IMR-90 (cell line): ENCODE data around the gene PNKP. TPM values are rescaled to one million over a fixed set of nuclear protein-coding genes. Genes with fewer than 3 reads are reported as not detected.

Experiments used
- ATAC-seq: fragments of 200-7000 bp; cut with Tn5 transposase; 2 replicates; pipeline ENCODE4 v1.9.1; 2020; ENCODE audit warnings: low read depth, mild to moderate bottlenecking, moderate library complexity
- BruUV-seq: library from RNA; stranded (reverse); fragments of 400-500 nt; replicated peaks from 2 replicates; lab custom pipeline; 2021; lab: Mats Ljungman, UMichigan
- CTCF ChIA-PET: fragments of 300-600 bp; formaldehyde crosslinking; extraction: SDS; loops from one replicate; lab custom pipeline; 2021; ENCODE audit warnings: antibody characterized with exemption; lab: Yijun Ruan, JAX
- POLR2A ChIA-PET: fragments of 300-600 bp; sonication (Branson Sonifier 250); formaldehyde crosslinking; loops from one replicate; lab custom pipeline; 2022; ENCODE audit warnings: antibody characterized with exemption; ENCODE audit not compliant: unreplicated experiment; lab: Charles Lee
- DNase-seq: peaks from one replicate; pipeline ENCODE4 v3.0.0; 2013
- H2AFZ ChIP-seq: replicated peaks from 2 replicates; pipeline ENCODE3; 2013; ENCODE audit warnings: low read length, mild to moderate bottlenecking; ENCODE audit not compliant: poor library complexity
- H2AK5ac ChIP-seq: 2 replicates; pipeline ENCODE4 v1.6.1; 2013; ENCODE audit warnings: low read depth, low read length, inconsistent platforms
- H2AK9ac ChIP-seq: replicated peaks from 2 replicates; pipeline ENCODE3; 2013; ENCODE audit warnings: mild to moderate bottlenecking, low read depth, low read length, moderate library complexity; ENCODE audit not compliant: poor library complexity
- H2BK120ac ChIP-seq: 2 replicates; pipeline ENCODE4 v1.6.1; 2013; ENCODE audit warnings: low read depth, low read length, inconsistent platforms
- H2BK15ac ChIP-seq: 3 replicates; pipeline ENCODE4 v1.6.1; 2013; ENCODE audit warnings: low read depth, low read length, inconsistent platforms
- H2BK20ac ChIP-seq: 2 replicates; pipeline ENCODE4 v1.6.1; 2013; ENCODE audit warnings: low read depth, mild to moderate bottlenecking, inconsistent platforms, low read length, moderate library complexity
- H2BK5ac ChIP-seq: 2 replicates; pipeline ENCODE4 v1.6.1; 2013; ENCODE audit warnings: mild to moderate bottlenecking, low read depth, low read length, inconsistent platforms; ENCODE audit not compliant: poor library complexity, severe bottlenecking
- H3K14ac ChIP-seq: replicated peaks from 2 replicates; pipeline ENCODE4 v1.6.1; 2013; ENCODE audit warnings: low read depth, low read length, inconsistent platforms
- H3K18ac ChIP-seq: 2 replicates; pipeline ENCODE4 v1.6.1; 2013; ENCODE audit warnings: low read depth, low read length, control low read depth
- H3K23ac ChIP-seq: 2 replicates; pipeline ENCODE4 v1.6.1; 2013; ENCODE audit warnings: low read depth, low read length, inconsistent platforms
- H3K27ac ChIP-seq: 2 replicates; pipeline ENCODE4 v1.5.1; 2013; ENCODE audit warnings: mild to moderate bottlenecking, control low read depth, low read length; ENCODE audit not compliant: insufficient read depth
- H3K27me3 ChIP-seq: 2 replicates; pipeline ENCODE4 v1.6.1; 2013; ENCODE audit warnings: low read length; ENCODE audit not compliant: control insufficient read depth, insufficient read depth
- H3K36me3 ChIP-seq: 2 replicates; pipeline ENCODE4 v1.6.1; 2013; ENCODE audit warnings: low read length, mixed read lengths; ENCODE audit not compliant: control insufficient read depth, insufficient read depth
- H3K4ac ChIP-seq: 2 replicates; pipeline ENCODE4 v1.6.1; 2013; ENCODE audit warnings: low read depth, low read length, inconsistent platforms
- H3K4me1 ChIP-seq: 2 replicates; pipeline ENCODE4 v1.6.1; 2013; ENCODE audit warnings: low read length, mixed read lengths; ENCODE audit not compliant: control insufficient read depth, insufficient read depth
- H3K4me2 ChIP-seq: 2 replicates; pipeline ENCODE4 v1.6.1; 2013; ENCODE audit warnings: low read depth, mild to moderate bottlenecking, control low read depth, low read length, moderate library complexity
- H3K4me3 ChIP-seq: 2 replicates; pipeline ENCODE4 v1.5.1; 2013; ENCODE audit warnings: low read depth, mild to moderate bottlenecking, control low read depth, low read length, moderate library complexity; ENCODE audit not compliant: insufficient read depth
- H3K56ac ChIP-seq: 2 replicates; pipeline ENCODE4 v1.6.1; 2013; ENCODE audit warnings: low read length, inconsistent platforms; ENCODE audit not compliant: insufficient read depth; ENCODE audit errors: extremely low read depth
- H3K79me1 ChIP-seq, 2 experiments: 2 replicates each; pipeline ENCODE4 v1.6.1; 2013; ENCODE audit warnings: low read length in 2 of 2, inconsistent platforms in 1 of 2, low read depth in 1 of 2
- H3K9ac ChIP-seq: 2 replicates; pipeline ENCODE4 v1.6.1; 2013; ENCODE audit warnings: low read depth, low read length, control low read depth
- H3K9me1 ChIP-seq: 2 replicates; pipeline ENCODE4 v1.6.1; 2013; ENCODE audit warnings: low read length, inconsistent platforms; ENCODE audit not compliant: insufficient read depth
- H3K9me3 ChIP-seq: 2 replicates; pipeline ENCODE4 v1.6.1; 2013; ENCODE audit warnings: low read length; ENCODE audit not compliant: control insufficient read depth, insufficient read depth
- H4K20me1 ChIP-seq: 2 replicates; pipeline ENCODE4 v1.6.1; 2013; ENCODE audit warnings: low read length, inconsistent platforms; ENCODE audit not compliant: insufficient read depth
- H4K5ac ChIP-seq: 2 replicates; pipeline ENCODE4 v1.6.1; 2013; ENCODE audit warnings: mild to moderate bottlenecking, low read depth, low read length, control low read depth
- H4K8ac ChIP-seq, 2 experiments: 2 replicates each; pipeline ENCODE4 v1.6.1; 2013; ENCODE audit warnings: low read depth in 2 of 2, low read length in 2 of 2, control low read depth in 1 of 2, inconsistent platforms in 1 of 2
- H4K91ac ChIP-seq: 2 replicates; pipeline ENCODE4 v1.6.1; 2013; ENCODE audit warnings: low read depth, low read length, inconsistent platforms; ENCODE audit not compliant: insufficient read depth
- BHLHE40 ChIP-seq: fragments of 150-350 bp; IDR thresholded peaks from 2 replicates; pipeline ENCODE4 v1.6.1; 2016; ENCODE audit warnings: mild to moderate bottlenecking, low read depth, low read length
- CEBPB ChIP-seq: IDR thresholded peaks from 2 replicates; pipeline ENCODE4 v1.6.1; 2012; ENCODE audit warnings: low read depth, low read length, improper control_type of control experiment
- ELK1 ChIP-seq: fragments of 150-350 bp; IDR thresholded peaks from 2 replicates; pipeline ENCODE4 v1.6.1; 2016; ENCODE audit warnings: low read depth, mild to moderate bottlenecking, low read length, moderate library complexity, borderline replicate concordance
- MAFK ChIP-seq: IDR thresholded peaks from 2 replicates; pipeline ENCODE4 v1.6.1; 2012; ENCODE audit warnings: low read depth, low read length, improper control_type of control experiment
- MAZ ChIP-seq: IDR thresholded peaks from 2 replicates; pipeline ENCODE4 v1.6.1; 2012; ENCODE audit warnings: low read depth, mild to moderate bottlenecking, low read length, improper control_type of control experiment, moderate library complexity, borderline replicate concordance
- MXI1 ChIP-seq: IDR thresholded peaks from 2 replicates; pipeline ENCODE4 v1.6.1; 2012; ENCODE audit warnings: low read depth, mild to moderate bottlenecking, low read length, moderate library complexity, borderline replicate concordance
- NFE2L2 ChIP-seq: fragments of 150-350 bp; IDR thresholded peaks from 2 replicates; pipeline ENCODE4 v1.6.1; 2016; ENCODE audit warnings: low read depth, mild to moderate bottlenecking, low read length
- POLR2A ChIP-seq: IDR thresholded peaks from 2 replicates; pipeline ENCODE4 v1.6.1; 2012; ENCODE audit warnings: mild to moderate bottlenecking, low read depth, low read length
- RAD21 ChIP-seq: IDR thresholded peaks from 2 replicates; pipeline ENCODE4 v1.6.1; 2012; ENCODE audit warnings: low read length, improper control_type of control experiment
- RFX5 ChIP-seq: IDR thresholded peaks from 2 replicates; pipeline ENCODE4 v1.8.0; 2012; ENCODE audit warnings: low read depth, mild to moderate bottlenecking, low read length, moderate library complexity
- WGBS, 2 experiments: methylation state at CpG; one replicate each; pipeline versions ENCODE4 v1.1.5 to v1.1.7; 2013; ENCODE audit warnings: missing lambda C conversion rate in 2 of 2; ENCODE audit not compliant: insufficient read length in 1 of 2; ENCODE audit errors: extremely low coverage in 2 of 2; 5-methylcytosine and 5-hydroxymethylcytosine counted together
- dilution Hi-C: fragments of 300-500 bp; cut with HindIII; formaldehyde crosslinking; loops from one replicate; pipeline ENCODE4 v1.14.3; 2018; ENCODE audit warnings: low sequenced_read_pairs; ENCODE audit not compliant: unreplicated experiment
- in situ Hi-C: fragments of 300-500 bp; cut with MboI; formaldehyde crosslinking; loops from 3 replicates; pipeline ENCODE4 v1.14.3; 2019; ENCODE audit warnings: low sequenced_read_pairs, inconsistent platforms, mixed read lengths
- intact Hi-C: fragments of 100-400 bp; cut with micrococcal nuclease; formaldehyde crosslinking; loops from 2 replicates; pipeline ENCODE4 v1.10.0; 2022
- polyA plus RNA-seq, 3 experiments: library from polyadenylated mRNA; depleted of rRNA; stranded (reverse); fragments of >200 nt; gene quantifications; 2 replicates each; pipeline ENCODE4 v1.2.3, GENCODE V29; 2012; ENCODE audit warnings: low replicate concordance in 1 of 3
- total RNA-seq: library from RNA; depleted of rRNA; stranded (reverse); fragments of >200 nt; gene quantifications from 2 replicates; pipeline ENCODE4 v1.2.3, GENCODE V29; 2012

The PNKP gene
- total and polyA plus RNA-seq, 2 of the 4 experiments (the other 2 are of a cell fraction) = 14.2 to 25.0 TPM

- peaks cover 76% of the 10 kb centered on the region for H3K36me3 ChIP-seq
- H3K4ac ChIP-seq = no peak overlapping the region
- no peak overlapping the region for H3K4me2 ChIP-seq
- no peak overlapping the region for H4K5ac ChIP-seq
- no TSS peak for BruUV-seq
- no peak overlapping the region for H3K18ac ChIP-seq
- H2BK120ac ChIP-seq = no peak overlapping the region
- H3K23ac ChIP-seq = no peak overlapping the region
- no peak overlapping the region for H3K27ac ChIP-seq
- dilution Hi-C loops (no loop called here), intact Hi-C loops (no loop called here), in situ Hi-C loops (loop anchor here (10.0 kb wide), 1 partner anchor 172 kb away; the partner anchor contains the start of gene ADM5)
- no peak overlapping the region for H3K9ac ChIP-seq
- no peak overlapping the region for H2BK20ac ChIP-seq
- POLR2A ChIA-PET = no interaction called here
- no peaks in the 10 kb centered on the region for H3K9me3 ChIP-seq
- no peak overlapping the region for H4K91ac ChIP-seq
- no peak overlapping the region for H2BK15ac ChIP-seq
- no peak overlapping the region for H2AK9ac ChIP-seq
- H3K56ac ChIP-seq = no peak overlapping the region
- H3K27me3 ChIP-seq = no peaks in the 10 kb centered on the region
- no peak overlapping the region for H2AK5ac ChIP-seq
- H2AFZ ChIP-seq = no peak overlapping the region
- H2BK5ac ChIP-seq = no peak overlapping the region
- H3K9me1 ChIP-seq = peaks cover 13% of the 10 kb centered on the region
- WGBS, 2 experiments = 98% methylated on average over 14 of the region's 26 CpGs; no CpG with 5 or more reads in 1 of the 2 experiments
- H4K20me1 ChIP-seq = peaks cover 72% of the 10 kb centered on the region
- no peak overlapping the region for H3K4me3 ChIP-seq
- no peak overlapping the region for H3K14ac ChIP-seq
- DNase-seq (no peak), ATAC-seq (no peak)
- no peak for TF ChIP-seq NFE2L2
- no peak for TF ChIP-seq MAFK
- no peak for TF ChIP-seq RAD21
- TF ChIP-seq ELK1 = no peak
- no peak for TF ChIP-seq CEBPB
- TF ChIP-seq MXI1 = no peak
- no peak for TF ChIP-seq MAZ
- no peak for TF ChIP-seq RFX5
- no peak for TF ChIP-seq BHLHE40
- TF ChIP-seq POLR2A = no peak
- peaks cover 17% of the 10 kb centered on the region for H3K4me1 ChIP-seq
- H3K79me1 ChIP-seq = peaks cover 4 to 76% of the 10 kb centered on the region in 2 experiments
- CTCF ChIA-PET = no interaction called here
- H4K8ac ChIP-seq = no peak overlapping the region
These were observed 10.1 kb downstream of the PNKP start for GRCh38 chr19:49857061-49857837.
